ENCODE results near the gene PLEKHG4.

The PLEKHG4 gene, protein sequence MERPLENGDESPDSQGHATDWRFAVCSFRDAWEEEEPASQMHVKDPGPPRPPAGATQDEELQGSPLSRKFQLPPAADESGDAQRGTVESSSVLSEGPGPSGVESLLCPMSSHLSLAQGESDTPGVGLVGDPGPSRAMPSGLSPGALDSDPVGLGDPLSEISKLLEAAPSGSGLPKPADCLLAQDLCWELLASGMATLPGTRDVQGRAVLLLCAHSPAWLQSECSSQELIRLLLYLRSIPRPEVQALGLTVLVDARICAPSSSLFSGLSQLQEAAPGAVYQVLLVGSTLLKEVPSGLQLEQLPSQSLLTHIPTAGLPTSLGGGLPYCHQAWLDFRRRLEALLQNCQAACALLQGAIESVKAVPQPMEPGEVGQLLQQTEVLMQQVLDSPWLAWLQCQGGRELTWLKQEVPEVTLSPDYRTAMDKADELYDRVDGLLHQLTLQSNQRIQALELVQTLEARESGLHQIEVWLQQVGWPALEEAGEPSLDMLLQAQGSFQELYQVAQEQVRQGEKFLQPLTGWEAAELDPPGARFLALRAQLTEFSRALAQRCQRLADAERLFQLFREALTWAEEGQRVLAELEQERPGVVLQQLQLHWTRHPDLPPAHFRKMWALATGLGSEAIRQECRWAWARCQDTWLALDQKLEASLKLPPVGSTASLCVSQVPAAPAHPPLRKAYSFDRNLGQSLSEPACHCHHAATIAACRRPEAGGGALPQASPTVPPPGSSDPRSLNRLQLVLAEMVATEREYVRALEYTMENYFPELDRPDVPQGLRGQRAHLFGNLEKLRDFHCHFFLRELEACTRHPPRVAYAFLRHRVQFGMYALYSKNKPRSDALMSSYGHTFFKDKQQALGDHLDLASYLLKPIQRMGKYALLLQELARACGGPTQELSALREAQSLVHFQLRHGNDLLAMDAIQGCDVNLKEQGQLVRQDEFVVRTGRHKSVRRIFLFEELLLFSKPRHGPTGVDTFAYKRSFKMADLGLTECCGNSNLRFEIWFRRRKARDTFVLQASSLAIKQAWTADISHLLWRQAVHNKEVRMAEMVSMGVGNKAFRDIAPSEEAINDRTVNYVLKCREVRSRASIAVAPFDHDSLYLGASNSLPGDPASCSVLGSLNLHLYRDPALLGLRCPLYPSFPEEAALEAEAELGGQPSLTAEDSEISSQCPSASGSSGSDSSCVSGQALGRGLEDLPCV

DNA sequence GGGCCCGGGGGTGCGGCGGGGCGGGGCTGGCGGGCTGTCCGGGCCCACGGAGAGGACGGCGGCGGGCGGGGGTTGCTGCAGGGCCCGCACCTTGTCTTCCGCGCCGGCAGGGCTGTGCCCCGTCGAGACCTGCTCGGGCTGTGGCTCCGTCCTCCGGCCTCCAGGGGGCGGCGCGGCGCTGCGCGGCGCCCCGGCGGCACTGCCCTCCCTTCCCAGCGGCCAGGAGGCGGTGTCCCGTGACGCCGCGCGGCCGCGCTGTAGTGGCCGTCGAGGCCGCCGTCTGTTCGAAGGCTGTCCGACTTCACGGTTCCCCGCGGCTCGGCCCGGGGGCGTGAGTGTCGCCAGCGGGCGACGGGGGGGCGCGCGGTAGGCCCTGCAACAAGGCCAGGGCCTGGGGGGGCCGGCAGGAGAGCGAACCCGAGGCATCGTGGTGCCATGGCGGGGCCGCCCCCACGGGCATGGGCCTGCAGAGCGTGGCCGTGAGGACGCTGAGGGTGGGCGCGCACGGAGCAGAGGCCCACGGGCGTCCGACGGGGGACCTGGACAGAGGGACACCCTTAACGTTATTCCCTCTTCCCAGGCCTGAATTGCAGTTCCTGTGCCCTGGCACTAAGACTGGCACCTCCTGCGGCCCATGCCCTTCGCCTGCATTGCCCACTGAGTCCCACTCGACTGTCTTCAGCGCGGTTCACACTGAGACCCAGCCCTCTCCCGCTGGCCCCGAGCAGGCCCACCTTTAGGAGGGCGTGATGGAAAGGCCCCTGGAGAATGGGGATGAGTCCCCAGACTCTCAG is at the start of gene PLEKHG4:
Gene PLEKHG4, plus strand, starts transcription at position 237 of the 794 bp plus-strand sequence. Its CDS starts 513 bp downstream, at position 750.
- H3K36me3 ChIP-seq (ENCODE audit: insufficient read depth, low read length) = no peaks in the 10 kb centered on the region
- no peak for ATAC-seq (ENCODE audit: insufficient read depth, low read depth)
- H3K4me3 ChIP-seq (ENCODE audit: low read depth in 1 of 2, low read length in 2 of 2) = no peak within 1 kb of the TSS
- no peak within 1 kb of the TSS for H2AFZ ChIP-seq (ENCODE audit: low read depth, low read length)
- no peaks in the 10 kb centered on the region for H3K4me1 ChIP-seq (ENCODE audit: insufficient read depth, low read length)
- no peaks in the 10 kb centered on the region for H4K20me1 ChIP-seq (ENCODE audit: insufficient read depth, low read length)
- no peaks in the 10 kb centered on the region for H3K79me2 ChIP-seq (ENCODE audit: insufficient read depth, low read length)
- H3K27me3 ChIP-seq (ENCODE audit: insufficient read depth, low read length, poor library complexity) = no peaks in the 10 kb centered on the region
- H3K27ac ChIP-seq (ENCODE audit: low read length) = no peak within 1 kb of the TSS
- H3K9ac ChIP-seq (ENCODE audit: low read depth, low read length) = no peak within 1 kb of the TSS
- no peak within 1 kb of the TSS for H3K4me2 ChIP-seq (ENCODE audit: insufficient read depth, low read length)
- no peak for TF ChIP-seq EZH2 (IDR thresholded peaks at IDR 0.05; ENCODE audit: borderline replicate concordance, low read depth, low read length, severe bottlenecking)
- TF ChIP-seq, protein P1, sequence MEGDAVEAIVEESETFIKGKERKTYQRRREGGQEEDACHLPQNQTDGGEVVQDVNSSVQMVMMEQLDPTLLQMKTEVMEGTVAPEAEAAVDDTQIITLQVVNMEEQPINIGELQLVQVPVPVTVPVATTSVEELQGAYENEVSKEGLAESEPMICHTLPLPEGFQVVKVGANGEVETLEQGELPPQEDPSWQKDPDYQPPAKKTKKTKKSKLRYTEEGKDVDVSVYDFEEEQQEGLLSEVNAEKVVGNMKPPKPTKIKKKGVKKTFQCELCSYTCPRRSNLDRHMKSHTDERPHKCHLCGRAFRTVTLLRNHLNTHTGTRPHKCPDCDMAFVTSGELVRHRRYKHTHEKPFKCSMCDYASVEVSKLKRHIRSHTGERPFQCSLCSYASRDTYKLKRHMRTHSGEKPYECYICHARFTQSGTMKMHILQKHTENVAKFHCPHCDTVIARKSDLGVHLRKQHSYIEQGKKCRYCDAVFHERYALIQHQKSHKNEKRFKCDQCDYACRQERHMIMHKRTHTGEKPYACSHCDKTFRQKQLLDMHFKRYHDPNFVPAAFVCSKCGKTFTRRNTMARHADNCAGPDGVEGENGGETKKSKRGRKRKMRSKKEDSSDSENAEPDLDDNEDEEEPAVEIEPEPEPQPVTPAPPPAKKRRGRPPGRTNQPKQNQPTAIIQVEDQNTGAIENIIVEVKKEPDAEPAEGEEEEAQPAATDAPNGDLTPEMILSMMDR (IDR thresholded peaks at IDR 0.05; ENCODE audit: borderline replicate concordance, extremely low read depth, low read length, poor library complexity, severe bottlenecking) = peak; percentile 26
- no peak for DNase-seq
- no peaks in the 10 kb centered on the region for H3K9me3 ChIP-seq (ENCODE audit: insufficient read depth, low read length, severe bottlenecking)

DNA sequence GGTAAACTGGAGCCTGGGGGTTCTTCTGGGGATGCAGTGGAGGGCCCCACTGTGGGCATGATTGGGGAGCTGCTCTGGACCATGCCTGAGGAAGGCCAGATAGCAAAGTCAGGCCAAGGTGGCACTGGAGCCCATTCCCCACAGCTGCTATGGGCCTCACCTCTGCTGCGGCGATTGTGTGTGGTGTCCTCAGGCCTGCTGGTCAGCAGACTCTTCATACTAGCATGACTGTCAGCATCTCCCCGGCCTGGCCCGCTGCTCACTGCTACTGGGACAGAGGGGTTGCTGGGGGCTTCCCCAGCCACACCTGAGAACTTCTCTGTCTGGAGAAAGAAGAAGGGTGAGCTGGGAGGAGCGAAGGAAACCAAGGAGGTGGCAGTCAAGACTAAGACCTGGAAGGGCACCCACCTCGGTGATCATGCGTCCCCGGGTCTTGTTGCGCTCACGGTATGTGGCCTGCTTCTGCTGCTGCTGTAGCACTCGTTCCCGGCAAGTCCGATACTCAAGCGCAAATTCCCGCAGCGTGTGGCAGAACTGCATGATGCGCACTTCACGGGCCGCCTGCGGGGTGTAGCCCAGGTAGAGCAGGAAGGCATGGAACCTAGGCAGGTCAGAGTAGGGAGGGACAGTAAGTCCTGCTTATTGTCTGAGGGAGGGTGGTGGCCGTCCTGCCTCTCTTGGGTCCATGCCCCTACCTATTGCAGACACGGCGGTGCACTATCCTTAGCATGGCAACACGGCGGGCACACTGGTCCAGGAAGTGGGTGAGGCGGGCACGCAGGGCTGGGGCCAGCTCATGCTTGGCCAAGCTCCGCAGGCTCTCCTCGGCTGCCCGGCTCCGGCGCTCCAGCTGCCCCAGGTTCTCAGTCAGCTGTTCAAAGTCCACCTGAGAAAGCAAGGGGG is 49.2 kb upstream of the PLEKHG4 start:
- no peak overlapping the region for H3K9ac ChIP-seq (ENCODE audit: low read depth, low read length)
- peaks cover 22% of the 10 kb centered on the region; the same call in 1 of the 2 replicates for H4K20me1 ChIP-seq (ENCODE audit: insufficient read depth, low read length)
- no peak for TF ChIP-seq EZH2 (IDR thresholded peaks at IDR 0.05; ENCODE audit: borderline replicate concordance, low read depth, low read length, severe bottlenecking)
- TF ChIP-seq, protein P1 (IDR thresholded peaks at IDR 0.05; ENCODE audit: borderline replicate concordance, extremely low read depth, low read length, poor library complexity, severe bottlenecking) = no peak

More for the DNA sequence above, 49.2 kb upstream of the PLEKHG4 start:
- Histone ChIP-seq H3K36me3 (ENCODE audit: insufficient read depth, low read length) (peaks cover 65% of the 10 kb centered on the region), H3K4me2 (ENCODE audit: insufficient read depth, low read length) (no peak overlapping the region), H3K27me3 (ENCODE audit: insufficient read depth, low read length, poor library complexity) (no peaks in the 10 kb centered on the region), H2AFZ (ENCODE audit: low read depth, low read length) (no peak overlapping the region), H3K4me1 (ENCODE audit: insufficient read depth, low read length) (peaks cover 35% of the 10 kb centered on the region), H3K4me3 (ENCODE audit: low read depth in 1 of 2, low read length in 2 of 2) (no peak overlapping the region), H3K27ac (ENCODE audit: low read length) (no peak overlapping the region), H3K9me3 (ENCODE audit: insufficient read depth, low read length, severe bottlenecking) (no peaks in the 10 kb centered on the region), H3K79me2 (ENCODE audit: insufficient read depth, low read length) (peaks cover 38% of the 10 kb centered on the region)
- no peak for ATAC-seq (ENCODE audit: insufficient read depth, low read depth)
- DNase-seq = no peak
